Peyer's patch (tissue), 4 donors: ENCODE results near the gene TMEM266.

ENCODE experiments used
- POLR2A ChIP-seq, 2 donors: fragments of 450-650 bp; IDR thresholded peaks; one replicate each; pipeline ENCODE4 v1.5.1; 2017; ENCODE audit warnings: antibody characterized with exemption in 2 of 2, mild to moderate bottlenecking in 2 of 2, moderate library complexity in 2 of 2
- TF ChIP-seq, protein P1 (sequence below), 6 experiments: fragments of 450-650 bp in 4 of 6; fragments of 200-600 bp in 2 of 6; sonication (generic) in 1 of 6; IDR thresholded peaks; one replicate each; pipeline ENCODE4 v1.5.1; 2017 to 2019; ENCODE audit warnings: antibody characterized with exemption in 6 of 6, mild to moderate bottlenecking in 3 of 6, moderate library complexity in 1 of 6

DNA sequence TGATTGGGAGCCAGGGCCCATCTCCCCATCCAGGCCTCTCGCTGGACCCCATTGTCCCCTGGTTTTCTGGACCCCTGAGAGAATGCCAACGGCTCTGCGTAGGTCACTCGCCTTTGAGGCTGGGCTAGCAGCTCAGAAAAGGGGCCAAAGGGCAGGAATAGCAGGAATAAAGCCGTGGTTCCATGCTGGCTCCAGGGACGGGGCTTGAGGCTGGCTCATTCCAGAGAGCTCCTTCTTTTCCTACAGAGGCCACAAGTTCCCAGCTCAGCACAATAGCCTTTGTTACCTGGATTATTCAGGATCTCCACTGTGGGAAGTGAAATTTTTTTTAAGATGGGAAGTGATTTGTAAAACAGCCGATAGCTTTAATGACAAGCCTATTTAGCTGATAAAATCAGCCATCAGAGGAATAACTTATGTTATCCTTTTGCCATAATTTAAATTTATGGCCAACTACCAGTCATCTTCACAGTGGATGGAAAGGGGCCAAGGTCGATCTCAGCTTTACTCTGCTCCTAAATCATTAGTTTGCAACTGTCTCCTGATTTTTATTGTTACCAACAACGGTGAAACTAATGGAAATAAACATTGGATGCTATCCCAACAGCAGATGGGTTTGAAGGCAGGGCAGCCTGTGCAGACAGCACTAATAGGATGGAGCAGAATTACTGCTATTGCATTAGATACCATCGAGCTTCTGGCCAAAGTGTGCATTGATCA, 124.3 kb downstream of the TMEM266 start:
- no peak for TF ChIP-seq POLR2A (IDR thresholded peaks at IDR 0.05)
- TF ChIP-seq, protein P1, sequence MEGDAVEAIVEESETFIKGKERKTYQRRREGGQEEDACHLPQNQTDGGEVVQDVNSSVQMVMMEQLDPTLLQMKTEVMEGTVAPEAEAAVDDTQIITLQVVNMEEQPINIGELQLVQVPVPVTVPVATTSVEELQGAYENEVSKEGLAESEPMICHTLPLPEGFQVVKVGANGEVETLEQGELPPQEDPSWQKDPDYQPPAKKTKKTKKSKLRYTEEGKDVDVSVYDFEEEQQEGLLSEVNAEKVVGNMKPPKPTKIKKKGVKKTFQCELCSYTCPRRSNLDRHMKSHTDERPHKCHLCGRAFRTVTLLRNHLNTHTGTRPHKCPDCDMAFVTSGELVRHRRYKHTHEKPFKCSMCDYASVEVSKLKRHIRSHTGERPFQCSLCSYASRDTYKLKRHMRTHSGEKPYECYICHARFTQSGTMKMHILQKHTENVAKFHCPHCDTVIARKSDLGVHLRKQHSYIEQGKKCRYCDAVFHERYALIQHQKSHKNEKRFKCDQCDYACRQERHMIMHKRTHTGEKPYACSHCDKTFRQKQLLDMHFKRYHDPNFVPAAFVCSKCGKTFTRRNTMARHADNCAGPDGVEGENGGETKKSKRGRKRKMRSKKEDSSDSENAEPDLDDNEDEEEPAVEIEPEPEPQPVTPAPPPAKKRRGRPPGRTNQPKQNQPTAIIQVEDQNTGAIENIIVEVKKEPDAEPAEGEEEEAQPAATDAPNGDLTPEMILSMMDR (IDR thresholded peaks at IDR 0.05) = no peak
